PFSK-1 (cell line): Measurements from ENCODE around the gene CTIF.

ENCODE experiments used
- FOXP2 ChIP-seq: optimal IDR thresholded peaks from 2 replicates; pipeline ENCODE3; 2011; ENCODE audit warnings: borderline replicate concordance, control low read depth, inconsistent platforms; ENCODE audit not compliant: insufficient read depth; ENCODE audit errors: extremely low read length, extremely low read depth
- POLR2AphosphoS5 ChIP-seq: IDR thresholded peaks from 2 replicates; pipeline ENCODE4 v1.6.1; 2012; ENCODE audit warnings: low read depth, mild to moderate bottlenecking, control low read depth, low read length, moderate library complexity
- REST ChIP-seq, 2 experiments: IDR thresholded peaks; 2 replicates each; pipeline versions ENCODE4 v1.6.1 to v1.8.0; 2011 to 2012; ENCODE audit warnings: low read depth in 2 of 2, low read length in 2 of 2, control low read depth in 1 of 2, inconsistent platforms in 1 of 2, mild to moderate bottlenecking in 1 of 2, moderate library complexity in 1 of 2; ENCODE audit not compliant: insufficient read depth in 1 of 2
- SIN3A ChIP-seq: IDR thresholded peaks from 2 replicates; pipeline ENCODE4 v1.6.1; 2012; ENCODE audit warnings: mild to moderate bottlenecking, low read length, moderate library complexity, borderline replicate concordance; ENCODE audit not compliant: insufficient read depth
- TAF1 ChIP-seq: IDR thresholded peaks from 2 replicates; pipeline ENCODE4 v1.6.1; 2012; ENCODE audit warnings: low read length, control low read depth, borderline replicate concordance; ENCODE audit not compliant: insufficient read depth

The CTIF gene

GRCh38 chr18:48862678-48863270 lies 323.9 kb downstream of the CTIF start:
- TF ChIP-seq TAF1, result no peak
- TF ChIP-seq REST (IDR thresholded peaks at IDR 0.05; ENCODE audit: insufficient read depth in 1 of 2, low read depth in 2 of 2, low read length in 2 of 2), result no peak
- no peak for TF ChIP-seq FOXP2
- TF ChIP-seq SIN3A, result no peak
- no peak for TF ChIP-seq POLR2AphosphoS5

- TF ChIP-seq REST (IDR thresholded peaks at IDR 0.05; ENCODE audit: insufficient read depth in 1 of 2, low read depth in 2 of 2, low read length in 2 of 2) (no peak), POLR2AphosphoS5 (no peak), TAF1 (no peak), SIN3A (no peak), FOXP2 (no peak)
Observed at GRCh38 chr18:48863432-48864065, 324.7 kb downstream of the CTIF start.

GRCh38 chr18:48864876-48865275 lies 326.0 kb downstream of the CTIF start:
- TF ChIP-seq TAF1 (no peak), FOXP2 (no peak)

GRCh38 chr18:48866028-48866733 lies 327.4 kb downstream of the CTIF start:
- TF ChIP-seq POLR2AphosphoS5 (no peak), SIN3A (no peak), REST (IDR thresholded peaks at IDR 0.05; ENCODE audit: insufficient read depth in 1 of 2, low read depth in 2 of 2, low read length in 2 of 2) (no peak), TAF1 (no peak), FOXP2 (no peak)

GRCh38 chr18:48866856-48867255 lies 328.0 kb downstream of the CTIF start:
- TF ChIP-seq SIN3A (no peak), TAF1 (no peak), FOXP2 (no peak), POLR2AphosphoS5 (no peak), REST (IDR thresholded peaks at IDR 0.05; ENCODE audit: insufficient read depth in 1 of 2, low read depth in 2 of 2, low read length in 2 of 2) (no peak)
